Adrenal gland (tissue), 12 donors: Measurements from ENCODE around the gene RBM12. TPM values are rescaled to one million over a fixed set of nuclear protein-coding genes. Genes with fewer than 3 reads are reported as not detected.

Experiments
- DNase-seq, 7 donors: peaks; one replicate each; pipeline ENCODE4 v3.0.0-alpha.2; 2019 to 2020
- H3K27ac ChIP-seq, 5 donors: fragments of 200-600 bp; sonication (generic) in 4 of 5; 1 replicate in 3 of 5; 2 replicates in 2 of 5; pipeline versions ENCODE4 v1.5.1 to v1.8.0; 2016 to 2020; ENCODE audit warnings: mild to moderate bottlenecking in 1 of 5
- H3K27me3 ChIP-seq: fragments of 200-600 bp; 2 replicates; pipeline ENCODE4 v1.8.0; 2021
- H3K36me3 ChIP-seq, 2 donors: fragments of 200-600 bp; replicated peaks in 1 of 2; 1 replicate in 1 of 2; 2 replicates in 1 of 2; pipeline versions ENCODE4 v1.5.1 to v1.8.0; 2018 to 2022
- H3K4me1 ChIP-seq, 2 donors: fragments of 200-600 bp; replicated peaks in 1 of 2; 1 replicate in 1 of 2; 2 replicates in 1 of 2; pipeline versions ENCODE4 v1.5.1 to v1.8.0; 2018 to 2021
- H3K4me3 ChIP-seq, 4 donors: fragments of 200-600 bp; sonication (generic) in 3 of 4; one replicate each; pipeline ENCODE4 v1.5.1; 2016 to 2018
- H3K9me3 ChIP-seq, 3 donors: fragments of 200-600 bp; sonication (generic) in 1 of 3; replicated peaks in 1 of 3; 1 replicate in 2 of 3; 2 replicates in 1 of 3; pipeline versions ENCODE4 v1.5.1 to v1.8.0; 2016 to 2021
- POLR2A ChIP-seq, 2 donors: fragments of 450-650 bp; IDR thresholded peaks; one replicate each; pipeline ENCODE4 v1.6.1; 2017; ENCODE audit warnings: antibody characterized with exemption in 2 of 2, mild to moderate bottlenecking in 2 of 2, moderate library complexity in 1 of 2
- WGBS, 4 donors: extraction: QIAGEN DNeasy Blood & Tissue Kit in 2 of 4; methylation state at CpG; one replicate each; pipeline versions ENCODE4 v1.1.5 to v1.1.7; 2013 to 2017; 5-methylcytosine and 5-hydroxymethylcytosine counted together
- intact Hi-C, 2 donors: fragments of 100-400 bp; cut with DNase I; formaldehyde crosslinking; loops; one replicate each; pipeline versions ENCODE4 v1.14.1 to v1.15.0; 2022 to 2023
- polyA plus RNA-seq, 3 donors: library from polyadenylated mRNA; stranded (reverse); fragments of 200-250 nt in 2 of 3; fragments of 350-450 nt in 1 of 3; fragmentation: Illumina TruSeq in 1 of 3; extraction: RNeasy Lipid Tissue Mini Kit (QIAGEN cat#74804) in 1 of 3; gene quantifications; one replicate each; pipeline ENCODE4 v1.2.3, GENCODE V29; 2013 to 2014
- total RNA-seq, 9 donors: library from RNA; depleted of rRNA in 4 of 9; stranded (reverse); fragments of >200 nt in 4 of 9; fragments of 120-200 nt in 1 of 9; fragmentation: NEBNext Ultra II Directional in 1 of 9; extraction: Animal tissue kit (Norgen Biotek cat#: 25700) in 1 of 9; gene quantifications; one replicate each; pipeline versions ENCODE4 v1.1.0 to v1.2.4, GENCODE V29; 2013 to 2023
- TF ChIP-seq, protein P1 (sequence below), 6 experiments: fragments of 450-650 bp in 4 of 6; fragments of 200-600 bp in 2 of 6; sonication (generic) in 1 of 6; IDR thresholded peaks; 1 replicate in 5 of 6; 2 replicates in 1 of 6; pipeline versions ENCODE4 v1.5.1 to v1.8.0; 2016 to 2021; ENCODE audit warnings: antibody characterized with exemption in 6 of 6, mild to moderate bottlenecking in 2 of 6, moderate library complexity in 1 of 6
- donor health status: healthy with polysubstance abuse.
- donor health status: Bipolar disorder and iron deficiency.
- donor health status: DM: yes; HTN: yes; CAD: no.
- donor health status: DM: no; HTN: no; CAD: no.
- donor health status: DM: no; HTN: no; CAD: no.
- donor health status: DM: yes; HTN: yes; CAD: no.

Gene RBM12
- total and polyA plus RNA-seq, 12 donors = 7.7 to 98.6 (median 46.5) TPM

DNA sequence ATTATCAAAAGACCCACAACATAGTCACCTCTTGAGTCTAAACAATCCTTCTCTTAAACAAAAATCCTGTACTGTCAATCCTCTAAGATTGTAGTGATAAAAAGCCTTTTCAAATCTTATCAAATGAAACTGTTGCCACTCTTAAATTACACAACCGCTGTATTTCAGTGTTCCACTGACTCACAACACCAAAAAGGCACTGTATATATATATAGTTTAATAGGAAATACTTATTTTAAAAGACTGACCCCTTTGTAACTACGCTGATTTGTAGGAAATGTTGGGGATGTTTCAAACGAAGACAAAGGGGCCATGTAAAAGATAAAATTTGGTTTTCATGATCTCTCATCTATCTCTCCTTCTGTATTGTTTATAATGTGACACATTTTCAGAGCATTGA lies 14.1 kb downstream of the RBM12 start:
- H3K27ac ChIP-seq = peak overlapping the region in 1 of 5 donors; percentile 28
- 71 to 84% (median 81%) methylated on average over 3 of the region's 3 CpGs for WGBS, 4 donors
- peaks cover 0 to 46% of the 10 kb centered on the region in 2 donors for H3K4me1 ChIP-seq

DNA sequence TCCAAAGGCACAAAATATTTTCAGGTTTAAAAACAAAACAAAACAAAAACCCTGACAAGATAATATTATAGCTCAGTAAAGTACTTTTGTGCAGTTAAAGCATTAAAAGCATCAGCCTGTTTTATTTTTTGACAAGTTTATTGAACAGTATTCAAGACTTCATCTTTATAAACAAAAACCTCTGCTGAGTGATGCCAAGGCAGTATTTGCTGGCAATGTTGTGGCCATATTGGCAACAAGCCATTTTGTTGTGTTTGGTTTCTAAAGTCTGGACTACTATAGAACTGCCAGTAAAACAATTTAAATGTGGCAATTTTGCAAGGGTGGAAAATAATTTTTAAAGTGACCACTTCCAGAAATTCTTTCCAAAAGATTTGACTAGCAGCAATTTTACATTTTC lies 15.9 kb downstream of the RBM12 start:
- H3K27ac ChIP-seq = no peak overlapping the region
- peaks cover 0 to 38% of the 10 kb centered on the region in 2 donors for H3K4me1 ChIP-seq
- intact Hi-C loops = no loop called here
- peaks cover 0 to 15% of the 10 kb centered on the region in 2 donors for H3K36me3 ChIP-seq
- no peaks in the 10 kb centered on the region for H3K9me3 ChIP-seq
- TF ChIP-seq, protein P1, sequence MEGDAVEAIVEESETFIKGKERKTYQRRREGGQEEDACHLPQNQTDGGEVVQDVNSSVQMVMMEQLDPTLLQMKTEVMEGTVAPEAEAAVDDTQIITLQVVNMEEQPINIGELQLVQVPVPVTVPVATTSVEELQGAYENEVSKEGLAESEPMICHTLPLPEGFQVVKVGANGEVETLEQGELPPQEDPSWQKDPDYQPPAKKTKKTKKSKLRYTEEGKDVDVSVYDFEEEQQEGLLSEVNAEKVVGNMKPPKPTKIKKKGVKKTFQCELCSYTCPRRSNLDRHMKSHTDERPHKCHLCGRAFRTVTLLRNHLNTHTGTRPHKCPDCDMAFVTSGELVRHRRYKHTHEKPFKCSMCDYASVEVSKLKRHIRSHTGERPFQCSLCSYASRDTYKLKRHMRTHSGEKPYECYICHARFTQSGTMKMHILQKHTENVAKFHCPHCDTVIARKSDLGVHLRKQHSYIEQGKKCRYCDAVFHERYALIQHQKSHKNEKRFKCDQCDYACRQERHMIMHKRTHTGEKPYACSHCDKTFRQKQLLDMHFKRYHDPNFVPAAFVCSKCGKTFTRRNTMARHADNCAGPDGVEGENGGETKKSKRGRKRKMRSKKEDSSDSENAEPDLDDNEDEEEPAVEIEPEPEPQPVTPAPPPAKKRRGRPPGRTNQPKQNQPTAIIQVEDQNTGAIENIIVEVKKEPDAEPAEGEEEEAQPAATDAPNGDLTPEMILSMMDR (IDR thresholded peaks at IDR 0.05) = no peak
- no peak for TF ChIP-seq POLR2A (IDR thresholded peaks at IDR 0.05)
- no peak for DNase-seq
- no peaks in the 10 kb centered on the region for H3K27me3 ChIP-seq
- no peak overlapping the region for H3K4me3 ChIP-seq

More for the DNA sequence above, 14.1 kb downstream of the RBM12 start:
- peaks cover 0 to 29% of the 10 kb centered on the region in 2 donors for H3K36me3 ChIP-seq
- H3K9me3 ChIP-seq = no peaks in the 10 kb centered on the region
- no peak for TF ChIP-seq POLR2A (IDR thresholded peaks at IDR 0.05)
- TF ChIP-seq, protein P1 (IDR thresholded peaks at IDR 0.05) = no peak
- intact Hi-C loops = no loop called here
- no peaks in the 10 kb centered on the region for H3K27me3 ChIP-seq
- DNase-seq = no peak
- H3K4me3 ChIP-seq = no peak overlapping the region

DNA sequence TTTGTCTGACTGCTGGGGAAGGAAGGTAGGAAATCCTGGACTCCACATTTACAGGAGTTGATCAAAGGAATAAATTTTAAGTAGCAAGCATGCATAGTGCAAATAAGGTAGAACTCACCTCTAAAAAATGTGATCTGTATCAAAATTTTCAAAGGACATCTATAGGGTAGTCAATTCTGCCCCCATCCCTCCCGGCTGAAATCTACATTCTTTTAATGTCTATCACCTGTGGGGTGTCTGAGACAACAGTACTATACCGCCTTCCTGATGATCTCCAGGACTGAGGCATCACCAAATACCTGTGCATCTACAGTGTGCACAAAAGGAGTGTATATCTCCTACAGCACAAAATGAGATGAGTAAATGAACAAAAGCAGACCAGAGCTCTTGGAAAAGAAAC lies 19.9 kb downstream of the RBM12 start:
- TF ChIP-seq POLR2A (IDR thresholded peaks at IDR 0.05) = no peak
- TF ChIP-seq, protein P1 (IDR thresholded peaks at IDR 0.05) = no peak
- peaks cover 5 to 29% of the 10 kb centered on the region in 2 donors for H3K4me1 ChIP-seq
- H3K4me3 ChIP-seq = no peak overlapping the region
- no peaks in the 10 kb centered on the region for H3K27me3 ChIP-seq
- DNase-seq = no peak
- H3K36me3 ChIP-seq = no peaks in the 10 kb centered on the region
- intact Hi-C loops = no loop called here
- no peak overlapping the region for H3K27ac ChIP-seq
- H3K9me3 ChIP-seq = no peaks in the 10 kb centered on the region
- 83 to 96% (median 91%) methylated on average over 2 of the region's 2 CpGs for WGBS, 4 donors

DNA sequence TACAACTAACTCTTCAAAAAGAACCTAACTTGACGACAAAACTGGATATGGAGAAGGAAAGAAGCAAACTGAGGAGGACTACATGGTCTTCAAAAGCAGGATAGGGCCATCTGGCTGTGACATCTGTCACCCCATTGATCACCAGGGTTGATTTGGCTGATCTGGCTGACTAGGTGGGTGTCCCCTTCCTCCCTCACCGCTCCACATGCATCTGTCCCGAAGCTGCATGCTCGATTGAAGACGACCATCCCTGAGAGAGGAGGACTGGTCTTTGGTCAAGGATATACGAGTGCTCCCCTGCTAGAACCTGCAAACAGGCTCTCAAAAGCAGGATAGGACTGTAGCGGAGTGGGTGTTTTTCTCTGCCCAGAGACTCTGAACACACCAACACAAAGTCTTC lies 21.7 kb downstream of the RBM12 start:
- Histone ChIP-seq H3K9me3 (no peaks in the 10 kb centered on the region), H3K4me1 (peaks cover 5 to 15% of the 10 kb centered on the region in 2 donors), H3K27me3 (no peaks in the 10 kb centered on the region), H3K36me3 (no peaks in the 10 kb centered on the region), H3K27ac (no peak overlapping the region), H3K4me3 (no peak overlapping the region)
- TF ChIP-seq, protein P1 (IDR thresholded peaks at IDR 0.05) = no peak
- no peak for TF ChIP-seq POLR2A (IDR thresholded peaks at IDR 0.05)
- 91 to 99% (median 93%) methylated on average over 6 to 7 of the region's 7 CpGs for WGBS, 4 donors
- intact Hi-C loops = no loop called here
- no peak for DNase-seq
